Esophagus (tissue), 2 donors: Measurements from ENCODE around the gene BAZ1A. TPM values are rescaled to one million over a fixed set of nuclear protein-coding genes. Genes with fewer than 3 reads are reported as not detected.

Source experiments
- H3K27ac ChIP-seq, 2 donors: one replicate each; pipeline ENCODE4 v1.5.1; 2013; ENCODE audit warnings: low read depth in 2 of 2, mild to moderate bottlenecking in 2 of 2, inconsistent platforms in 1 of 2, low read length in 1 of 2, moderate library complexity in 1 of 2
- H3K27me3 ChIP-seq, 2 donors: one replicate each; pipeline ENCODE4 v1.6.1; 2013; ENCODE audit warnings: low read length in 2 of 2, control low read depth in 1 of 2, mild to moderate bottlenecking in 1 of 2; ENCODE audit not compliant: insufficient read depth in 2 of 2, control insufficient read depth in 1 of 2
- H3K36me3 ChIP-seq, 2 donors: one replicate each; pipeline ENCODE4 v1.6.1; 2013; ENCODE audit warnings: low read length in 1 of 2; ENCODE audit not compliant: control insufficient read depth in 2 of 2, insufficient read depth in 2 of 2
- H3K4me1 ChIP-seq, 2 donors: one replicate each; pipeline ENCODE4 v1.6.1; 2013; ENCODE audit warnings: low read length in 1 of 2; ENCODE audit not compliant: control insufficient read depth in 2 of 2, insufficient read depth in 2 of 2
- H3K4me3 ChIP-seq, 2 donors: one replicate each; pipeline ENCODE4 v1.5.1; 2013; ENCODE audit warnings: low read length in 2 of 2, mild to moderate bottlenecking in 2 of 2, low read depth in 1 of 2, moderate library complexity in 1 of 2
- H3K9me3 ChIP-seq, 2 donors: one replicate each; pipeline ENCODE4 v1.6.1; 2013; ENCODE audit warnings: mild to moderate bottlenecking in 2 of 2, low read depth in 1 of 2, low read length in 1 of 2, moderate library complexity in 1 of 2; ENCODE audit not compliant: control insufficient read depth in 2 of 2, insufficient read depth in 1 of 2
- WGBS, 2 donors: extraction: QIAGEN DNeasy Blood & Tissue Kit; methylation state at CpG; one replicate each; pipeline ENCODE4 v1.1.7; 2013; 5-methylcytosine and 5-hydroxymethylcytosine counted together
- polyA plus RNA-seq, 2 donors: library from polyadenylated mRNA; stranded (reverse); fragments of 200-250 nt; gene quantifications; one replicate each; pipeline ENCODE4 v1.2.3, GENCODE V29; 2013
- donor health status: healthy with polysubstance abuse.
- donor health status: Bipolar disorder and iron deficiency.

The BAZ1A gene
- polyA plus RNA-seq, 2 donors = 18.5 to 18.9 TPM

DNA sequence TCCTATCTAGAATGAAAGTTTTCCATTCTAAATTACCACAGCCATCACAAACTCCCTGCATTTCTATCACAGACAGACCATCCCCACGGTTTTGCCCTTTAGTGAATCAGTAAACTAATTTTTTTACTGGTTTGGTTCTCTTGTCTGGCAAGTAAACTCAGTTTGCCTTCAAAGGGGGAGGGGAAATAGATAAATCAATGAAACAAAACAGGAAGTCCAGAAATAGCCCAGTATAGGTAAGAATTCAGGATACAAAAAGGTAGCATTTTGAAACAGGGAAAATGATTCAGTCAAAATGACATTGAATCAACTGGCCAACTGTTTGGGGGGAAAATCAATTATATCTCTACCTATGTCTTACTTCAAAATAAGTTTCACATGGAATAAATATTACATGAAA lies 15.8 kb upstream of the BAZ1A start:
- Histone ChIP-seq H3K27me3 (no peaks in the 10 kb centered on the region), H3K9me3 (no peaks in the 10 kb centered on the region), H3K27ac (no peak overlapping the region), H3K4me3 (no peak overlapping the region), H3K4me1 (no peaks in the 10 kb centered on the region), H3K36me3 (no peaks in the 10 kb centered on the region)
- WGBS, 2 donors = 56 to 58% methylated on average over 1 of the region's 1 CpG

DNA sequence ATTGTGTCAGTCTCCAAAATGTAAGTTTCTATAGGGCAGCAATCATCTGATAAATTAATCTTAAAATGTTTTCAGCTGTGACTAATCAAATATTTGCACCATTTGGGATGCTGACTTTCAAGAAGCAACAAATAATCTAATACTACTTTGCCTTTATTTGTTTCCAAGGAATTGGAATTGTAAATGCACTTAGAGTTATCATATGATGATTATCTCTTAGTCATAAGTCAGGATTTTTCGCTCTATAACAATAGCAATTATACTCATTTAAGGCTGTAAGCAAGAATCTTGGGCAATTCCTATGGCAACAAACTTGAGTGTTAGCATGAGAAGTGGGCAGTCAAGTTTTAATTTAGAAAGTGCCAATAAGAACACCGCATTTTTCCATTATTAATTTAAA lies 13.0 kb upstream of the BAZ1A start:
- Histone ChIP-seq H3K9me3 (no peaks in the 10 kb centered on the region), H3K4me3 (no peak overlapping the region), H3K36me3 (no peaks in the 10 kb centered on the region), H3K4me1 (no peaks in the 10 kb centered on the region), H3K27me3 (no peaks in the 10 kb centered on the region), H3K27ac (no peak overlapping the region)
- WGBS, 2 donors = 89 to 95% methylated on average over 2 of the region's 2 CpGs

DNA sequence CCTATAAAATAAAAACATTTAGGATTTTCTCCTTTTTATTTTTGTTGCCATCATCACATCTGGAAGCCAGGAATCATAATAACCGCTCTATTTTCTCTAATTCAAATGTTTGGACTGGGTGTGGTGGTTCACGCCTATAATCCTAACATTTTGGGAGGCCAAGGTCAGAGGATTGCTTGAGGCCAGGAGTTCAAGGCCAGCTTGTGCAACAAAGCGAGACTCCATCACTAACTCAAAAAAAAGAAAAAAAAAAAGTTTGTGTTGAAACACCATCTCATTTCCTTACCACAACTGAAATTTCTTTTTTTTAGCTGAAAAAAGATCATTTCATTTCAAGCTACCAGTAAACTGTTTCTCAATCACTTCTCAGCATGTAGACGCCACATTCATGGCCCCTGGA lies 8.8 kb upstream of the BAZ1A start:
- no peaks in the 10 kb centered on the region for H3K36me3 ChIP-seq
- no peaks in the 10 kb centered on the region for H3K9me3 ChIP-seq
- H3K27me3 ChIP-seq = no peaks in the 10 kb centered on the region
- no peak overlapping the region for H3K27ac ChIP-seq
- H3K4me3 ChIP-seq = no peak overlapping the region
- 86 to 92% methylated on average over 4 of the region's 4 CpGs for WGBS, 2 donors
- no peaks in the 10 kb centered on the region for H3K4me1 ChIP-seq

DNA sequence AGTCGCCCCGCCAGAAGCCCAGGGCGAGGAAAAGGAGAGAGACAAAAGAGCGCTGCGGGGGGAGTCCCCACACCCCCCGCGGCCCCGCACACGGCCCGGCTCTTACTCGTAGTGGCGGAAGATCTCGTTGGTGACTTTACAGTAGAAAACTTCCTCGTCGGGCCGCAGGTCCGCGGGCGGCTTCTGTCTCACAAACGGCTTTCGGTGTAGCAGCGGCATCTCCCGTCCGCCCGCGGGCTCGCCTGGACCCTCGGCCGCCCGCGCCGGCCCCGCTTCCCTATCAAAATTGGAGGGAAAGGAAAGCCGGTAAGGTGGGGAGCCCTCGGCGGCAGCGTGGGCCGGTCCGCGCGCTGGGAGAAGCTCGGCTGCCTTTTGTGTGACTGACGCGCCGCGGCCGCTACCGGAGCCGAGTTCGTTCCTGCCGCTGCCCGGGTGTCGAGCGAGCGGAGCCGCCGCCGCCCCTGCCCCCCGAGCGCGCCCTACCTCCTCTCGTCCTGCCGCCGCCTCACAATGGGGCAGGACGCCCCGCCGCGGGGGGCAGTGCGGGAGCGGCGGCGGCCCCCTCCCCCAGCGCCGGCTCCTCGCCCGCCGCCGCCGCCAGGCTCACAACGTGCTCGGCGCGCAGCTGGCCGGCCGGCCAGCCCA lies 652 bp downstream of the BAZ1A start:
- Histone ChIP-seq H3K4me3 (peak overlapping the region; percentile 82 to 89), H3K27ac (peak overlapping the region; percentile 98 to 100), H3K27me3 (no peaks in the 10 kb centered on the region), H3K4me1 (peaks cover 0 to 3% of the 10 kb centered on the region in 2 donors), H3K9me3 (no peaks in the 10 kb centered on the region), H3K36me3 (no peaks in the 10 kb centered on the region)
- WGBS, 2 donors = 0 to 1% methylated on average over 40 to 85 of the region's 85 CpGs

DNA sequence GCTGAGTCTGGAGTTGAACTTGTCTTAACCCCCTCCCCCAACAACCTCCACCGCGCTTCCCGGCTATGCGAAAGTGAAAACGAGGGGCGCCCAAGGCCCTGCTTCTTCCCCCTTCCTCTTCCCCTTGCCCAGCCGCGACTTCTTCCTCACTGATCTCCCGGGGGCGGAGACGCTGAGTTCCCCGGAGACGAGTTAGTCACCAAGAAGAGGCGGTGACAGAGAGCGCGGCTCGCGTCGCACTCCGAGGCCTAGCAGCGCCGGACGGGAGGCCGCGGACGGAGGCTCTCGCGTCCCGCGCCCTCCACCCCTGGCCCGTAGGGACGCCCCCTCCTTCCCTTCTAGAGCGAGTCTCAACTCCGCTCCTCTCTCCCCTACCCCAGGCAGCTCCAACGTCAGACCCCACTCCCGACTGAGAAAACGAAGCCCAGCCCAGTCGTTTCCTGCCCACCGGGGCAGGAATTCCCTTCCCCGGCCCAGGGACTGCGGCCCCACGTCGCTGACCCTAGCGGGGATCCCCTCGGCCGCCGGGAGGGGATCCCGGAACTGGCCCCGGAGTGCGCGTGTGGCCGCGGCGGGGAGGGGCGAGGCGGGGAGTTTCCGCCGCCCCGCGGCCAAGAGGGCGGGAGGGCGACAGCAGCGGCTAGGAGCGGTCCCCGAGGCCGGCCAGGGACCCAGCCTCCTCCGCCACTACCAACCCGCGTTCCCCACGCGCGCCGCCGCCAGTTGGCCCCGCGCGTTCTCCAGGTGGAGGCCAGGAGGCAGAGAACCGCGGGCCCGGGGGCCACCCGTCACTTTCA lies 1.4 kb downstream of the BAZ1A start:
- Histone ChIP-seq H3K4me1 (peaks cover 0 to 3% of the 10 kb centered on the region in 2 donors), H3K9me3 (no peaks in the 10 kb centered on the region), H3K27me3 (no peaks in the 10 kb centered on the region), H3K27ac (peak overlapping the region; percentile 98 to 100), H3K4me3 (peak overlapping the region; percentile 82 to 89), H3K36me3 (no peaks in the 10 kb centered on the region)
- WGBS, 2 donors = 0 to 1% methylated on average over 75 to 81 of the region's 81 CpGs

DNA sequence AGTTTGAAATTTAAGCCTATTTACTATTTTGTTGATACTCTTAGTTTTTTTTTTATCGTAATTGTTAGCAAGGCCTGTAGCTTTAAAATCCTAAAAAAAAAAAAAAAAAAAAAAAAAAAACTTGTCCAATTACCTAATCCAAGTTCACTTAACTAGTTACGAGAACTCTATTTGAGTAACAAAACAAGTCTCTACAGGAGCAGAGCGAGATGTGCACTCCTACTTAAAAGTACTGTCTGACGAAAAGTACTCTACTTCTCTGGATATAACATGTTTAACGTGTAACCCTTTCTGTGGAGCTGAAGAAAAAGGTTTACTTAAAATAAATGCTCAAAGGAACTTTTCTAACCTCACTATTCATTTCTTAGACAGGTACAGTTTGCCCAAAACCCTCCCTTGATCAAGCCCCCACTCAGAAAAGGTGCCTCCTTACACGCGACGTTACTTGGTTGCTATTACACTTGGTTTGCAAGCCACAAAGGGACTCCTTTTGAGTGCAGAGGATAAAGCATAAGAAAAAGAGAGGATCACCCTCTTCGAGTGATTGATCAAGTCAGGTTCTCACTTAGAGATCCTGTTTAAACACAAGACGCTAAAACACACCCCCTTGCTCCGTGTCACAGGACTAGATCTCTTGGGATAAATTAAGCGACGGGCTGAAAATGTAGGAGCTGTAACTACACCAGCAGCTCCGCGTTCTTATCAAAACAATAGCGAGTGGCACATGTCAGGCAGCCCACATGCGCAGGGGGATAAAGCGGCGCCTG lies 2.2 kb downstream of the BAZ1A start:
- no peaks in the 10 kb centered on the region for H3K36me3 ChIP-seq
- H3K4me3 ChIP-seq = peak overlapping the region; percentile 82 to 89
- H3K4me1 ChIP-seq = peaks cover 0 to 3% of the 10 kb centered on the region in 2 donors
- H3K27ac ChIP-seq = peak overlapping the region; percentile 98 to 100
- WGBS, 2 donors = 2% methylated on average over 19 of the region's 19 CpGs
- no peaks in the 10 kb centered on the region for H3K27me3 ChIP-seq
- H3K9me3 ChIP-seq = no peaks in the 10 kb centered on the region

DNA sequence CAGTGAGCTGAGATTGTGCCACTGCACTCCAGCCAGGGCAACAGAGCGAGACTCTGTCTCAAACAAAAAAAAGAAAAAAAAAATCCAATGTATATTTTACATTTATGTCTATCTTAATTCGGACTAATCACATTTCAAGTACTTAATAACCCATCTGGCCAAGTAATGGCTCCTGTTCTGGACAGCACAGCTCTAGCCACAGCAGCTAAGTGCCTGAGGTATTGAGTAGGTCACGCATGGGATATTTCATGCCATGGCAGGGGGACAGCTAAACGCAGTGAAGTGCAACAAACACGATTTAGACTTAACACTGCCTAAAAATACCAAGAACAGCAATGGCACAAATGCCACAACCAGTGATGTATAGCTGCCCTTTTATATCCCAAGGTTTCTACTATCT lies 8.0 kb downstream of the BAZ1A start:
- Histone ChIP-seq H3K9me3 (no peaks in the 10 kb centered on the region), H3K4me1 (peaks cover 0 to under 1% of the 10 kb centered on the region in 2 donors), H3K27ac (no peak overlapping the region), H3K4me3 (no peak overlapping the region), H3K27me3 (no peaks in the 10 kb centered on the region), H3K36me3 (no peaks in the 10 kb centered on the region)
- WGBS, 2 donors = 91 to 94% methylated on average over 5 of the region's 5 CpGs

DNA sequence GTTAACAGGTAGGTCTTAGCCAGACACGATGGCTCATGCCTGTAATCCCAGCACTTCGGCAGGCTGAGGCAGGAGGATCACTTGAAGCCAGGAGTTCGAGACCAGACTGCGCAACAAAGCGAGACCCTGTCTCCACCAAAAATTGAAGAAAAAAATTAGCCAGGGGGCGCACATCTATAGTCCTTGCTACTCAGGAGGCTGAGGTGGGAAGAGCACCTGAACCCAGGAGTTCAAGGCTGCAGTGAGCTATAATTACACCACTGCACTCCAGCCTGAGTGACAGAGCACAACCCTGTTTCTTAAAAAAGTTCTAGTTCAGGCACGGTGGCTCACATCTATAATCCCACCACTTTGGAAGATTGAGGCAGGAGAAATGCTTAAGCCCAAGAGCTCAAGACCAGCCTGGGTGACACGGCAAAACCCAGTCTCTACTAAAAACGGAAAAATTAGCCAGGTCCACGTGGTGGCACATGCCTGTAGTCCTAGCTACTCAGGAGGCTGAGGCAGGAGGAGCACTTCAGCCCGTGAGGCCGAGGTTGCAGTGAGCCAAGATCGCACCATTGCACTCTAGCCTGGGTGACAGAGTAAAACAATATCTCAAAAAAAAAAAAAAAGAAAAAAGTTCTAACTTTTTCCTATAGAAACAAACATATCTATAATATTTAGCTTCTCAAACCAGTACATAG lies 9.1 kb downstream of the BAZ1A start:
- WGBS, 2 donors = 92 to 95% methylated on average over 13 of the region's 13 CpGs
- Histone ChIP-seq H3K36me3 (no peaks in the 10 kb centered on the region), H3K4me1 (no peaks in the 10 kb centered on the region), H3K27me3 (no peaks in the 10 kb centered on the region), H3K4me3 (no peak overlapping the region), H3K27ac (no peak overlapping the region), H3K9me3 (no peaks in the 10 kb centered on the region)

DNA sequence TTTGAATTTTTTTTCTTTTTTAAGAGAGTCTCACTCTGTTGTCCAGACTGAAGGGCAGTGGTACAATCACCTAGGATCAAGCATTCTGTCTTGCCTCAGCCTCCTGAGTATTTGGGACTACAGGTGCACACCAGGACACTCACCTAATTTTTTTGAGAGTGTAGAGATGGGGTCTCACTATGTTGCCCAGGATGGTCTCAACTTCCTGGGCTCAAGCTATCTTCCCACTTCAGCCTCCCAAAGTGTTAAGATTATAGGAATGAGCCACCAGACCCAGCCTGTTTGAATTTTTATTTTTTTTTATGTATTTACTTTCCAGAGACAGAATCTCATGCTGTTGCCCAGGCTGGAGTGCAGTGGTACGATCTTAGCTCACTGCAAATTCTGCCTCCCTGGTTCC lies 11.3 kb downstream of the BAZ1A start:
- no peak overlapping the region for H3K27ac ChIP-seq
- no peak overlapping the region for H3K4me3 ChIP-seq
- H3K27me3 ChIP-seq = no peaks in the 10 kb centered on the region
- H3K36me3 ChIP-seq = no peaks in the 10 kb centered on the region
- 98 to 100% methylated on average over 1 of the region's 1 CpG for WGBS, 2 donors
- H3K4me1 ChIP-seq = no peaks in the 10 kb centered on the region
- no peaks in the 10 kb centered on the region for H3K9me3 ChIP-seq
